HG02610 (cell line): ENCODE data around the gene ANXA3.
A peak's percentile ranks its signal among the peaks of the same experiment; 100 is the strongest.

Experiments used
- ATAC-seq: cut with Tn5 transposase; IDR thresholded peaks from one replicate; pipeline ENCODE4 v1.9.1; 2021; ENCODE audit warnings: mild to moderate bottlenecking, moderate library complexity; ENCODE audit not compliant: unreplicated experiment

The ANXA3 gene

DNA sequence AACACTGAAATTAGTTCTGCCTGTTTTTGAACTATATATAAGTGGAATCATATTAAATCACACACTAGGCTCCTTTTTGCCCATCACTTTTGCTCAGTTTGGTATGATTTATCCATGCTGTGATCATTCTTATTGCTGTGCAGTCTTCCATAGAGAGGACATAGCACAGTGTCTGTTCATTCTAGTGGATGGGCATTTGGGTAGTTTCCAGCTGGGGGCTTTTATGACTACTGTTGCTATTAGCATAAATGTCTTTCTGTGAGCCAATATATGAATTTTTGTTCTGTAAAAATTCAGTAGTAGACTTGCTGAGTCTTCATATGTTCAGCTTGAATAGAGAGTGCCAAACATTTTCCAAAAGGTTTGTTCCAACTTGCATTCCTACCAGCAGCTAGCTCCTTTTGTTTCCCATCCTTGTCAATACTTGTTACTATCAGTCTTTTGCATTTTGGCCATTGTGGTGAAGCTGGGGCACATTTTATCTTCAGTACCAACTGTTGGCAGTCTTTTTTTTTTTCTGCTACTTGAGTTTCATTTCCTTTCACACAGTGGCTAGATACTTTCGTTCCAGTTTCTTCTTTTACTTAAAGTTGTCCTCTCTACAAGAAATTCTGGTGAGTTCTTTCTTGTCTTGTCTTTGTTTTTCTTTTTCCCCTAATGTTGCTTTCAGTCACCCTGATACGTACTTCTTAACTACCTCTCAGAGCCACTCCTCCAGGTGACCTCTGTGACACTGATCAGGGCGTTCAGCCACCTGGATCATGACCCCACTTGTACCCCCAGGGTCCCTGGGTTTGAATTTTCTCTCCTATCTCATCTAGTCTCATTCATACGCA lies 87.0 kb downstream of the ANXA3 start:
- ATAC-seq: peak; percentile 65

DNA sequence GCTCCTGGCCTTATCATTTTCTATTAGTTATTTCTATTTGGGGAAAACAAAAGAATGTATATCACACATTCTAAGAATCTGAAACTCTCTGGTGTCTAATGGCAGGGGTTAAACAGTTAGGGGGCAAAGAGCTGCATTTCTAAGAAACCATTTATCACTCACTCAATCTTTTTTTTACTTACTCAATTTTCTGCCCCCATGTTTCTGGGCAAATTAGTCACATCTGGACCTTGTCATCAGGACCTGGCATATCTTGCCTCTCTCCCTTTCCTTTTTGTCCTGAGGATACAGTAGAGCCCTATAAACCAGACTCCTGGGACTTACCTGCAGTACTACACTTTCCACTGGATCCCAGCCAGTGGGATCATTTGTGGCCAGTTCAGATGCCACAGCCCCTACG lies 89.1 kb downstream of the ANXA3 start:
- ATAC-seq: no peak

DNA sequence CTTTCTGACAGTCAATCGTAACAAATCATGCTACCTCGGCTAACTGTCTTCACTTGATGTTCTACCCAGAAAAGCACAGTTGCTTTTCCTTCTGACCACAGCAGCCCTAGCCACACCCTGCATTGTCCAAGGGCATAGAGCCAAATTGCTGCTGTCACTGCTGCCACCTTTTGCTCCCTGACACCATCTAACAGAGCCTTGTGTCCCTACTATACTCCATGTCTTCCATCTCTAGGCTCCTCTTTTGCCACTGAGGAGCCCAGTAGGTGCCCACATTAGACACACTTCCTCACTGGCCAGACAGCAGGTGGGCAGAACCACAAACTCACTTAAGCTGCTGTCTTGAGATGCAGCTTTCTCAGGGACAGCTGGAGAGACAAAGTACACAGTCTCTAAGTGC lies 91.4 kb downstream of the ANXA3 start:
- no peak for ATAC-seq

DNA sequence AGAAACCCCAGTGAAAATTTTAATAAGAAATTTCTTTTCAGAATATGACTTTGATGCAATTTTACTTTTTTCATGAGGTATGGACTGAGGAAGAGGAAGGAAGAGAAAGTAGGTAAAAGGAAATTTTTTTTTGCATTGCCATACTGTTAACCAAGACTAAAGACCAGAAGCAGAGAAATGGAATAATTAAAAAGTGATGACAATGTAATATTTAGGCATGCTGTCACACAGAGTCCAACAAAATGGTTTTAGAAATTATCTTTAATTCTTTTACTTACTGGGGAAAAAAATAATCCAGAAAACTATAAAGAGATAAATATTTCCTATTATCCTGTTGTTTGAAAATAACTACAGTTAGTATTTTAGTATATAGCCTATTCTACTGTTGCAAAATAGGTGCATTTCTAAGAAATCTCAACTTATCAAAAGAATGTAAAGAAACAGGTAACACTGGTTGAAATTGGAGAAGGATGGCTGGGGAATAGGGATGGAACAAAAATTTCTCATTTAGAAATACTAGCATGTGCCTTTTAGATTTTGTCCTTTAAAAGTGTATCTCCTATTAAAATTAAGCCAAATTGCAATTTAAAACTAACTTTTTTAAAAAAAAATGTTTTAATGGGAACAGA lies 92.6 kb downstream of the ANXA3 start:
- ATAC-seq: no peak

DNA sequence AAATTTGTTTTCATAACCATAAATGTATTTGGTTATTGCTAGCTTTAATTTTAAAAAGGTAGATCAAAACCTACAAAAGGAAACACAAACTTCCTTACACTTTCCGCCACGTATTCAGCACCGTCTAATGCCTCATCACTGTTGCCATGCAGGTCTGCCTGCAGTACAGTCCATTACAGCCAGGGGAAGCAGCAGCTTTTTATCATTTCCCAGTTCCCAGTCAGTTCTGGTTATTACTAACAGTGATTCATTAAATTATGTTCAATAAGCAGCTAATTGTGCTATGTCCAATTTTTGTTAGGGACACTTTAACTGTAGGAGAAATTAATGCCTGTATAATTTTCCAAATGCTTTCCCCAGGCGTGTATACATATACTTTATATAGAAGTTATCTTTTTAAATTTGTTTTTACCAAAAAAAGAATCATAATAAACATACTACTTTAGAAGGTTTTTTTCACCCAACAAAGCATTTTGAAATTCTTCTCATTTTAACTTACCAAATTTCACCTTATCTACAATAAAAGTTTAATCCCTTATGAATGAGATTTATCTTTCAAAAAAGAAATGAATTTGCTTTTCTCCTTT lies 93.3 kb downstream of the ANXA3 start:
- peak; percentile 88 for ATAC-seq

DNA sequence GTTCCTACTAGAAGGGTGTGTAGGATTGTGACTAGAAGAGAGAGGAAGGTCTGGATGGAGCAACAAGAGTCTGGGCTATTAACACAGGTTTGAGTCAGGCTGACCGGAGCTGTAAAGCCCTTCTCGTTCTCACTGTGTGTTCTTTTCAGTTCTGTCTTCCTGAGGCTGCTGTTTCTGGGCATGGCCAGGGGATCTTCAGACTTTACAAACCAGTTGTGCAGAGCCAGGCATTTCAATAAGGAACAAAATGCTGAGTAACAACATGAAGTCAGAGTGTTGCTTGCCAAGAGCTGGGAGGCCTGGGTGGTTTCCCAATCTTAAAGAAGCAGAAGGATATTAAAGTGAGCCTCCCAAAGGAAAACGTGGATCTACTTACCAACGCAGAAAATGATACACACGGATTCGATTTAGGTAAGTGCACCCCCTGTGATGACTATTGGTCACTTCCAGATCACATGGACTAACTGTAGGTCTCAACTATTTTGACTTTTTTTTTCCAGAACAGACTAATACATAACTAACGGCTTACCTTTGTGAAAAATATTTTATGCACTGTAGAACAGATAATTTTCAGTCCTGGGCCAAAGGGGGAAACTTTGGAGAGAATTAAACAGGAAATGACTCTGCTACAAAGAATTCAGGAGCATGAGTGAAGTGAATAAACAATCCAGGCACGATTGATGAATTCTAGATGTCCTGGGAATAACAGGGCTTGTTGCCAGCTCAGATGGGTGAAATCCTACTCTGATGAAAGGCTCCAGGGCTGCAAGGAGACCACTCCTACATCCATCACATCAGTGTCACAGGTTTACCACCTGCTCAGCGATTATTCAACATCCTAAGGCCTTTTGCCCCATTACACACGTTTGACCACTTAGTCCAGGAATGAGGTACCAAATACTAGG lies 94.5 kb downstream of the ANXA3 start:
- peak; percentile 71 for ATAC-seq

DNA sequence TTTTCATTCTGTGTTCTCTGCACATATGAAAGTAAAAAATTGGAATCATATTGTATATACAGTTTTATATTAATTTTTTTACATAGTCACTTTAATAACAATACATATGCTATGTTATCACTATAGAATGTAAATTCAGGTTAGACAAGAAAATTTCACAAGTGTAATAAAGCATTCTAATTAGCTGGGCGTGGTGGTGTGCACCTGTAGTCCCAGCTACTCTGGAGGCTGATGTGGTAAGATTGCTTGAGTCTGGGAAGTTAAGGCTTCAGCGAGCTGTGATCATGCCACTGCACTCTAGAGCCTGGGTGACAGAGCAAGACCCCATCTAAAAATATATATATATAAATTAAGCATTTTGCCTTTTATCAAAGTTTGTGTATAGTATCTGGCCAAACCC lies 95.7 kb downstream of the ANXA3 start:
- ATAC-seq: no peak

DNA sequence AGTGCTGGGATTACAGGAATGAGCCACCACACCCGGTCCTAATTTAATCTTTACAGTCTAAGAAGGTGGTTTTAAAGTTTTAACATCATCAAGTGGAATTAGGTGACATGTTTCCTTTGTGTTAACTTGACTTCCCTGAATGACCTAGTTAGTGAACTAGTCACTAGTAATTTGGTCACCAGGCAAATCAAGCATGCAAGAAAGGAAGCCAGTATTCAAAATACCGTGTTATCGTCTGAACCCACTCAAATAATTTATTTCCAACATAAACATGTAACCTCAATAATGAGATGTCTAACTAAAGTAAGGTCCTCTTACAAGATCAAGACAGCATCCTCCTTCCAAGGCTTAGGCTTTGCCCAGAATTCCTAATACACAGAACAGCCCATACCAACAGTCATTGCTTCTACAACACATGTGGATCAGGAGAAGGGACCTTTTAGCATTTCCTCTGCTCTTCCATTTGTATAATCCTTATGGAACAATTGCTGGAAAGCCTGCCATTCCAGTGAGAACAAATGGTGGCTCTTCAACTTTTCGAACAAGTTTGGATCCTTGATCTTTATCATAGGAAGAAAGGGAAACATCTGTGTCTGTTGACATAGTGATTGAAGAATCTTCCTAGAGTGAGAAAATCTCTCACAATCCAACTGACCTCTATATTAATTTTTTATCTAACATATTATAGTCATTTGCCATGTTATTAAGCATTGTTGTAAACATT lies 97.2 kb downstream of the ANXA3 start:
- no peak for ATAC-seq

DNA sequence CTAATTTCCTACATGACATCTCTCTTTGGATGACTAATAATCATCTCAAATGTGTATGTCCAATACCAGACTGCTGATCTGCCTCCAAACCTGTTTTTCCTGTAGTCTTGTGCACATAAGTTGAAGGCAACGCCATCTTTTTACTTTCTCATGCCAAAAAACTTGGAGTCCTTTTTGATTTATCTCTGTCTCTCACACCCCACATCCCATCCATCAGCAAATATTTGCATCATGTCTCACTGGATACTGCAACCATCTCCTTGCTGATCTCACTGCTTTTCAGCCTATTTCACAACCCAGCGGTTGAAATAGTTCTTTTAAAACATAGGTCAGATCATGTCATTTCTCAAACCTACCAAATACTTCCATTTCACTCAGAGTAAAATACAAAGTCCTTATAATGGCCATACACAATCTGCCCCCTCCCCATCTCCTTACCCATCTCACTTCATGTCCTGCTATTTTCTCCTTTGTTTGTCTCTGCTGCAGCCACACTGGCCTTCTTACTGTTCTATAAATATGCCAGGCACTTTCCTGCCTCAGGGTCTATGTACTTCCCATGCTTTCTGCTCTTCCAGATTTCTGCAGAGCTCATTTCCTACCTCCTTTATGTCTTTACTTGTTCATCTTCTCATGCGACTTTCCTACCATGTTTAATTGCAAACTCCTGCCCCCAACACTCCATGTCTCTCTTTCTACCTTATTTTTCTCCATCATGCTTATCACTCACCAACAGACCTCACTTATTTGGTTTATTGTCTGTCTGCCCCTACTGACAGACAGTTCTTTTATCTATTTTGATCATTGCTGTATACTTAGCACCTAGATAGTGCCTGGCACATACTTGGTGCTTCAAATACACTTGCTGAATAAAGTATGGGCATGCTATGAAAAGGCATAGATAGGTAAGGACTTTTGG lies 98.8 kb downstream of the ANXA3 start:
- ATAC-seq: no peak

DNA sequence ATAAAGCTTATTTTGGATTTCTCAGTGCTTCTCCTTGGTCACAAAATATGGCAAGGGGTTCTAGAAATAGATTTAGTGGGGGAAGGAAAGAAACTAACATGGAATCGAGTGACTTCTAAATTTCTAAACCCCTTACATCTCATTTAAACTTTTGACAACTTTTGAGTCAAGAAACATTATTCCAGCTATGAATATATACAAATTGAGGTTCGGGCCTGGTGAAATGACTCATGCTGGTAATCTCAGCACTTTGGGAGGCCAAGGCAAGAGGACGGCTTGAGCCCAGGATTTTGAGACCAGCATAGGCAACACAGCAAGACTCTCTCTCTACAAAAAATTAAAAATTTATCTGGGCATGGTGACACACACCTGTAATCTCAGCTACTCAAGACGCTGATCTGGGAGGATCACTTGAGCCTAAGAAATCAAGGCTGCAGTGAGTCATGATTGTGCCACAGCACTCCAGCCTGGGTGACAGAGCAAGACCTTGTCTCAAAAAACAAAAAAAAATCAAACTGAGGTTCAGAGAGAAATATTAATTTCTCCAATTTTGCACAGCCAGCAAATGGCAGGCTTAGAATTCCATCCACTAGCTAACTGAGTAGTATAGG lies 99.8 kb downstream of the ANXA3 start:
- ATAC-seq: no peak

DNA sequence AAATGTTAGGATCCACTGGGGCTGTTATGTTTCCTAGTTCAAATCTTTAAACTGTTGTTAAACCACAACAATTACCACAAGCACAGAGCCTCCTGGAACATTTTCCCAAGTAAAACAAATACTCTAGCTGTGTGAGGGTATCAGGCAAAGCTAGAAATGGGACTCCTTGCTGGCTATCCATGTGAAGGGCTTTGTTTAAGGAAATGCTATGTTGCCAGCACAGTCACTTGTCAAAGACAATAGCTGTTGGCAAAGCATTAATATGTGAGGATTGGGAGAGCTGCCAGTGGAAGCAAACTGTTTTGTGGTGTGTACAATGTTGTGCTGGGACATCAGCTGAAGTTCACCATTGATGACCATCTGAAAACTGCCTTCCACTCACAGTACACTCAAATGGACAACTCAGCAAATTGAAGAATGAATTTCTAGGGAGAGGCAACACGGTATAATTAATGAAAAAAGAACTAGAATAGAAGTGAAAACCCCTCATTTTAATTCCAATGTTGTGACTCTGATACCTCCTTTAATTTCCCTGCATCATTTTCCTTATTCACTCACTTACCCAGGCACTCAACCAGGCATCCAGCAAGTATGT lies 100.8 kb downstream of the ANXA3 start:
- no peak for ATAC-seq

DNA sequence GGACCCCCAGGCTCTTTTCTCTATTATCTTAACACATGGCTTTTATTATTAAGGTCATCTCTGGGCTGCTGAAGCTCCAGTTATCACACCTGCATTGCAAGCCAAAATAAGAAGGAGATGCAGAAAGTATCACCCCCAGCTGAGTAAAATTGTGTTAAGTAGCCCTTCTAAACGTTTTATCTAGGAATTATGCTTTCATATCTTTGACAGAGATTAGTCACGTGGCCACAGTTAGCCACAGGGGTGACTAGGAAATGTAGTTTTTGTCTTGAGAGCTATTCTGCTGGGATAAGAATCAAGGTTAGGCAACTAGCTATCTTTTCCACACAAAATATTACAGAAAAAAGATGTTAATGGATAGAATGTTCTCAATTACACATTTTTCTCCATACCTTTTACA lies 102.1 kb downstream of the ANXA3 start:
- no peak for ATAC-seq

DNA sequence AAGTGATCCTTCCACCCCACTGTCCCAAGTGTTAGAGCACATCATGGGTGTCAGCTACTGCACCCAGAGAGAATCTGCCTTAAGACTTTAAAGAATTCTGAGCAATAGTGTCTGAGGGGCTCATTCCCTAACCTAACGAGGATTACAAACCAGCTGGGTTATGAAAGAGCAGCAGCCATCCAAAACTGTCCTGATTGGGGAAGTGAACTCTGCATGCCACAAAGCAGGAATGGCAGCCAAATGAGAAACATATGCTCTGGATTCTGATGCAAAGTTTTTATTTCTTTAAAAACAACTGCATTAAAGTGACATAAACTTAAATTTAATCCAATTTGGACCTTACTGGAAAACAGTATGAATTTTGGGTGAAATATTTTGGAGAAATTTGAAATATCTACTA lies 103.2 kb downstream of the ANXA3 start:
- ATAC-seq: no peak

DNA sequence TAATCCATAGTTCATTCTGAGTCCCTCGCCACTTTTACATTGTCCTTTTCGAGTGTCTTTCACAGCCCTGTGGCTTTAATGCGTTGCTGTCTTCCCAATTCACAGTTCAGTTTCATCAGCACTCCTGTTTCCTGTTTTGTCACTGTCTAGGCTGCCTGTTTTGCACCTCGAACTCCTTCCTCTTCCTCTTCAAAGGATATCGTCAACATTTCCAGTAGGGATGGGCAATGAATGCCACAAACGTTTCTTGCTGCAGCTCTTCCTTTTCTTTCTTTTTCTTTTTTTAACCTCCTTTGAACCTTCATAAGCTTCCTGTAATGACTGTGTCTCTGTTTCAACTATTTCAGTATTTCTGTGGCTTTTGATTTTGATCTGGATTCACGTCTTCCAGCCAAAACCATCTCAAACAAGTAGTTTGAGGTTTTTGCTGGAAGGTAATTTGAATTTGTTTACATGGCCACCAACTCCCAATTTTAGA lies 105.4 kb downstream of the ANXA3 start:
- ATAC-seq: peak; percentile 38

DNA sequence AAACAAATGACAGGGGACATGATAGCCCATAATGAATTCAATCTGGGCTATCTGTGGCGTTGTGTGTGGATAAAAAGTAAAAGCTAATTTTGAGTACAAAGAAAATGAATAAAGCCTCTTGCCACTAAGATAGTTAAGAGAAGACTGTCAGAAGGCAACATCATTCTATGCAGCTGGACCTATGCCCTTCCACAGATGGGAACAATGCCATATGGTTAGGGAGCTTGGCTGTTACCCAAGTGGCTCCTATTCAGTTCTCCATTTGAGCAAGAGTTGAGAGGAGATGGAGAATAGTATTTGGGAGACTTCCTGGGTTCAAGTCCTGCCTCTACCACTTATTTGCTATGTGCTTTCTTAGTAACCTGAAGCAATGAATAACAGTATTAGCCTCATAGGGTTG lies 107.7 kb downstream of the ANXA3 start:
- no peak for ATAC-seq

DNA sequence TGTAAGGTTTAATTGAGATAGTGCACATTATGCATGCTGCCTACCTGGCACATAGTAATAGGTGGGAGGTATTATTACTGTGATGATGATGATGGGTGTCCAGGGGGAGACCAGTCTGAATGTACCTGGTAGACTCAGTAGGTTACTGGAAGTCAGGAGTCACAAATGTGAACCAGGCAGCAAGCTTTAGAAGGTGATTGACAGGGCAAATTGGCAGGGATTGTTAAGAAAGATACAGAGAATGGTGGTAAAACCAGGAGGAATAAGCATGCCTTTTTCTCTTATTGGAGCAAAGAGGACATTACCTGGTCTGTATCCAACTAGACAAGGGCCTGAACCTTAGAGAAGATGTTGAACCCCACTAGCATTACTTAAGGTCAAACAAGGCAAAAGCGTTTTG lies 108.1 kb downstream of the ANXA3 start:
- no peak for ATAC-seq
